ENCODE data around the gene VCL. TPM values are rescaled to one million over a fixed set of nuclear protein-coding genes. Genes with fewer than 3 reads are reported as not detected.

The VCL gene
- total RNA-seq, 4 donors from 2014 or later, result 53.3 to 90.4 (median 63.1) TPM

DNA sequence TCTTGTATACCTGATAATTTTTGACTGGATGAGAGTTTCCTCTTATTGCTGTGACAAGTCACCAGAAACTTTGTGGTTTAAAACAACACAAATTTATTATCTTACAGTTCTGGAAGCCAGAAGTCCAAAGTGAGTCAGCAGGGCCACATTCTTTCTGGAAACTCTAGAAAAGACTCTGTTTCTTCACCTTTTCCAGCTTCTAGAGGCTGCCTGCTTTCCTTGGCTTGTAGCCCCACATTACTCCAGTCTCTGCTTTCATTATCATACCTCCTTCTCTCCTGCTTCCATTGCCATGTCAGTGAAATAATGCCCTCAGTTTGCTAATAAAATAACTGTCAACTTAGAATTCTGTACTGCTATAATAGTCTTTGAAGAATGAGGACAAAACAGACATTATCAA is 65.3 kb downstream of the VCL start:
- TF ChIP-seq, protein P1, sequence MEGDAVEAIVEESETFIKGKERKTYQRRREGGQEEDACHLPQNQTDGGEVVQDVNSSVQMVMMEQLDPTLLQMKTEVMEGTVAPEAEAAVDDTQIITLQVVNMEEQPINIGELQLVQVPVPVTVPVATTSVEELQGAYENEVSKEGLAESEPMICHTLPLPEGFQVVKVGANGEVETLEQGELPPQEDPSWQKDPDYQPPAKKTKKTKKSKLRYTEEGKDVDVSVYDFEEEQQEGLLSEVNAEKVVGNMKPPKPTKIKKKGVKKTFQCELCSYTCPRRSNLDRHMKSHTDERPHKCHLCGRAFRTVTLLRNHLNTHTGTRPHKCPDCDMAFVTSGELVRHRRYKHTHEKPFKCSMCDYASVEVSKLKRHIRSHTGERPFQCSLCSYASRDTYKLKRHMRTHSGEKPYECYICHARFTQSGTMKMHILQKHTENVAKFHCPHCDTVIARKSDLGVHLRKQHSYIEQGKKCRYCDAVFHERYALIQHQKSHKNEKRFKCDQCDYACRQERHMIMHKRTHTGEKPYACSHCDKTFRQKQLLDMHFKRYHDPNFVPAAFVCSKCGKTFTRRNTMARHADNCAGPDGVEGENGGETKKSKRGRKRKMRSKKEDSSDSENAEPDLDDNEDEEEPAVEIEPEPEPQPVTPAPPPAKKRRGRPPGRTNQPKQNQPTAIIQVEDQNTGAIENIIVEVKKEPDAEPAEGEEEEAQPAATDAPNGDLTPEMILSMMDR (IDR thresholded peaks at IDR 0.05), result no peak
- TF ChIP-seq POLR2A (IDR thresholded peaks at IDR 0.05), result no peak
- H3K4me3 ChIP-seq (ENCODE audit: low read depth, poor library complexity, severe bottlenecking), result no peak overlapping the region
- intact Hi-C loops (cut with DNase I; ENCODE audit: low total_unique reads), result no loop called here
- no peak for DNase-seq (ENCODE audit: low spot score in 2 of 2)

DNA sequence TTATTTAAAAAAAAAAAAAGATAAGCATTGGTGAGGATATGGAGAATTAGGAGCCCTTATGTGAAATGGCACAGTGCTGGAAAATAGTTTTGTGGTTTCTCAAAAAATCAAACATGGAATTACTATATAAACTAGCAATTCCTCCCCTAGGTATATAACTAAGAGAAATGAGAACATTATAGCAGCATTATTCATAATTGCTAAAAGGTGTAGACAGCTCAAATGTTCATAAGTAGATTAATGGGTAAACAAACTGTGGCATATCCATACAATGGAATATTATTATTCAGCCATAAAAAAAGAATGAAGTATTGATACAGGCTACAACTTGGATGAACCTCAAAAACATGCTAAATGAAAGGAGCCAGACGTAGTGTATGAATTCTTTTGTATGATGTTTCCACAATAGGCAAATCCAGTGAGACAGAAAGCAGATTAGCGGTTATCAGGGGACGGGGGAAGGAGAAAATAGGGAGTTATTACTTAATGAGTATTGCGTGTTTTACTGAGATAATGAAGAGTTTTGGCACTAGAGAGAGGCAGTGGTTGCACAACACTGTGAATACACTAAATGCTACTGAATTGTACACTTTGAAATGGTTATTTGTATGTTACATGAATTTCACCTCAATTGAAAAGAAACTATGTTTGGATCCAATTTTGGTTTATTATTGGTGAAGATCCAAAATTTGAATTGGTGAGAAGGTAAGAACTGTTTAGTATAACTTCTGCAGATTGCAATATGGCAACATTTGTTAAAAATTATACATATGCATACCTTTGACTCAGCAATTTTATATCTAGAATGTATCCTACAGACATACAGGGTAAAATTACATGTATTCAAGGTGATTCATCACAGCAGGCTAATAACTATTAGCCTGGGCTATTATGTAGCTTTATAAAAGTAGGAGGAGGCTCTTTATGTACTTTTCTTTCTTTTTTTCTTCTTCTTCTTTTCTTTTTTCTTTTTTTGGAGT is 69.7 kb downstream of the VCL start:
- no peak overlapping the region for H3K4me3 ChIP-seq (ENCODE audit: low read depth, poor library complexity, severe bottlenecking)
- no peak for DNase-seq (ENCODE audit: low spot score in 2 of 2)
- 42 to 54% methylated on average over 4 of the region's 4 CpGs for WGBS, 2 donors
- TF ChIP-seq, protein P1 (IDR thresholded peaks at IDR 0.05), result no peak
- no peak for TF ChIP-seq POLR2A (IDR thresholded peaks at IDR 0.05)
- intact Hi-C loops (cut with DNase I; ENCODE audit: low total_unique reads), result loop anchor here (5.0 kb wide), 1 partner anchor 35 kb away; no protein-coding TSS in a partner anchor

DNA sequence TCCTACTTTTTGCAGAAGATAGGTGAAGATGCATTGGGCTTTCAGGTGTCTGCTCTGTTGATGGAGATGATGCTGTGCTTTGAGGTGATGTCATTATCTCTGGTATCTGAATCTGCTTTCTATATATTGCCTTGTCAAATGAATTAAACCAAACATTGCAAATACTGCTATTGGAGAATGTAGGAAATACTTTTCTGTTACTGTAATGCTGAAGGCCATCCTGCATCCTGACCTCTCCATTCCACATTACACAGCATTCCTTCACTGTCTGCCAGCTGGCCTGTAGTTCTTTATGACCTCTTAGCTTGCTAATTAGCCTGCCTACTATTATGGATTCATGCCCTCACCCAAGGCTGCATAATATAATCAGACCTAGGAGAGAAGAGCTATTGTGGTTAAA is 73.2 kb downstream of the VCL start:
- no peak for DNase-seq (ENCODE audit: low spot score in 2 of 2)
- TF ChIP-seq, protein P1 (IDR thresholded peaks at IDR 0.05), result no peak
- no peak for TF ChIP-seq POLR2A (IDR thresholded peaks at IDR 0.05)
- H3K4me3 ChIP-seq (ENCODE audit: low read depth, poor library complexity, severe bottlenecking), result no peak overlapping the region
- intact Hi-C loops (cut with DNase I; ENCODE audit: low total_unique reads), result no loop called here

DNA sequence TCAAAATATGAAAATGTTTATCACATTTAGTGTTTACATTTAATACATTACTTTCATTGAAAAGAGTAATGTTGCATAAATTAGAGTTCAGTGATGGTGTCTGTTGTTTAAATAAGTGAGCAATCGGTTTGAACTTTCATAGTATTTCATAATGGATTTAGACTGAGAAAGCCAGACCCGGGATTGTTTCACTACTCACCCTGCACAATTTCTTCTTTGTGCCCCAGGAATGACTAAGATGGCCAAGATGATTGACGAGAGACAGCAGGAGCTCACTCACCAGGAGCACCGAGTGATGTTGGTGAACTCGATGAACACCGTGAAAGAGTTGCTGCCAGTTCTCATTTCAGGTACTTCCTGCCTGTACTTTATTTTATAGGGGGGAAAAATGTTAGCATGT is 74.6 kb downstream of the VCL start:
- 81 to 88% methylated on average over 6 of the region's 6 CpGs for whole genome bisulfite sequencing, 2 donors
- DNase-seq (ENCODE audit: low spot score in 2 of 2), result no peak
- intact Hi-C loops (cut with DNase I; ENCODE audit: low total_unique reads), result no loop called here
- H3K4me3 ChIP-seq (ENCODE audit: low read depth, poor library complexity, severe bottlenecking), result no peak overlapping the region
- TF ChIP-seq POLR2A (IDR thresholded peaks at IDR 0.05), result no peak
- TF ChIP-seq, protein P1 (IDR thresholded peaks at IDR 0.05), result no peak

DNA sequence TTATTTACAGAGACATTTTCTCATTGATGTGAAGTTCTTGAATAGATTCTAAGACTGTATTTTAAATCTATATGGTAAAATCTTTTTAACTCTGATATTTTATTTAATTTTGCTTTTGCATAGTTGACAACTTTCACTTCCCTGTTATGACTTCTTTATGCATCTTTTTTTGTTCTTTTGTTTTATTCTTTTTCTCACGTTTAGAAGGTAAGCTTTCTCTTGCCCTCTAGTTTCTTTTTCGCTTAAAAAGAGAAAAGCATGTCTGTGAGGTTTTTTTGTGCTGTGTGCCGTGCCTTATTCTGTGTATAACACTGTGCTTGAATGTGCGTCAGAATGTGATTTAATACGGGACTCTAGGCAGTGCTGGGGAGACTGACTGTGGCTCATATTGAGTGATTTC is 78.0 kb downstream of the VCL start:
- no peak overlapping the region for H3K4me3 ChIP-seq (ENCODE audit: low read depth, poor library complexity, severe bottlenecking)
- 90 to 91% methylated on average over 5 of the region's 5 CpGs for WGBS, 2 donors
- no peak for TF ChIP-seq POLR2A (IDR thresholded peaks at IDR 0.05)
- TF ChIP-seq, protein P1 (IDR thresholded peaks at IDR 0.05), result no peak
- no peak for DNase-seq (ENCODE audit: low spot score in 2 of 2)
- intact Hi-C loops (cut with DNase I; ENCODE audit: low total_unique reads), result no loop called here
